GM18520 (cell line): ENCODE data around the gene MGMT.

Experiments
- ATAC-seq: cut with Tn5 transposase; IDR thresholded peaks from one replicate; pipeline ENCODE4 v1.9.1; 2021; ENCODE audit not compliant: unreplicated experiment

Gene MGMT

DNA sequence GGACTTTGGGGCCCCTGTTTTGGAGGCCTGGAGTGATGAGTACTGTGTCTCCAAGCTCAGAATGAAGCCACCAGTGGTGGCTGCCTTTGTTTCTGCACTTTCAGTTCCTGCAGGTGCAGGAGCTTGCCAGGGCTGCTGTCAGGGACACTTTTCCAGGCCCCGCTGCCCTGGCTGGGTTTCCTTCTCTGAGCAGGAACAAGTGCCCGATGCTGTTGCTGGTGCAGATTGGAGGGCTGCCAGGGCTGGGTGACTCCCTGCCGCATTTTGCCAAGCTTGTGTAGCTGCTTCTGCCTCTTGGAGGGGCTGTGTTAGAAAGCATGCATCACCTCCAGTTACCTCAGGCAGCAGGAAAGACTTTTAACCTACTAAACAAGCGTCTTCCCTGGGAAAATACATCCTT is 211.1 kb downstream of the MGMT start:
- ATAC-seq, result no peak

DNA sequence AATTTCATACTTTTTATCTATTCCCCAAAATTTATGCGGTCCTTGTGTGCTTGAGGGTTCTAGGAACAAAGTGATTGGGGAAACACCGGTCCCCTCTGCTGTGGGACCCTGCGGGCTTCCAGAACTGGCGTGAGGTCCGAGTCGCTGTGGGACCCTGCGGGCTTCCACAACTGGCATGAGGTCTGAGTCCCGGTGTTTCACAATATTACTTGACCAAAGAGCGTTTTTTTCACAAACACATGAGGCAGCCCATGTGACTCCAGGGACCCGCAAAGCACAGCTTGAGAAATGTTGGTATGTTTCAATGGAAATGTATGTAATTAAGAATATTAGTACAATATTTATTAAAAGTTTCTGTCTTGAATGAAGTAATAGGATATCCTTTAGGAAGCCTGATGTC is 212.2 kb downstream of the MGMT start:
- no peak for ATAC-seq

- ATAC-seq, result no peak
Measured at GRCh38 chr10:129680661-129681344, 213.8 kb downstream of the MGMT start.

GRCh38 chr10:129681856-129682255 is 214.8 kb downstream of the MGMT start:
- ATAC-seq, result no peak

- ATAC-seq, result no peak
Measured at GRCh38 chr10:129683519-129683918, 216.5 kb downstream of the MGMT start.

DNA sequence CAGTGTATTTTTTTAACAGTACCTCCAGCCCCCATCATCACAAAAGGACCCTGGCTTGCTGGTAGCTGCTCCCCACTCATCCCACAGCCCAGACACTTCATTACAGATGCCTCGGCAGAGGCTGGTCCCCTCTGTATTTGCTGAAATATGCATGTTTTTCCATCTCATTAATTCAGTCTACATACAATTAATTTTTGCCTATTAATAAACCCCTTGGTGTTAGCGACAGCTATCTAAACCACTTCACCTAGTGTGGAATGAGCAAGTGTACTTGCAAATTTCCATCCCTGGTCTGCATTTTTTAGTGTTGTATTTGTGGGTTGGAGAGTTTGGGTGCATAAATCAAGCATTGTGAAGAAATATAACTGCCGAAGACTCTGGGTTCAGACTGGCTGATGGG is 216.9 kb downstream of the MGMT start:
- ATAC-seq, result no peak

GRCh38 chr10:129685271-129685670 is 218.2 kb downstream of the MGMT start:
- ATAC-seq, result no peak

- no peak for ATAC-seq
Measured at GRCh38 chr10:129689671-129690071, 222.6 kb downstream of the MGMT start.

GRCh38 chr10:129690248-129691070 is 223.4 kb downstream of the MGMT start:
- ATAC-seq, result no peak

DNA sequence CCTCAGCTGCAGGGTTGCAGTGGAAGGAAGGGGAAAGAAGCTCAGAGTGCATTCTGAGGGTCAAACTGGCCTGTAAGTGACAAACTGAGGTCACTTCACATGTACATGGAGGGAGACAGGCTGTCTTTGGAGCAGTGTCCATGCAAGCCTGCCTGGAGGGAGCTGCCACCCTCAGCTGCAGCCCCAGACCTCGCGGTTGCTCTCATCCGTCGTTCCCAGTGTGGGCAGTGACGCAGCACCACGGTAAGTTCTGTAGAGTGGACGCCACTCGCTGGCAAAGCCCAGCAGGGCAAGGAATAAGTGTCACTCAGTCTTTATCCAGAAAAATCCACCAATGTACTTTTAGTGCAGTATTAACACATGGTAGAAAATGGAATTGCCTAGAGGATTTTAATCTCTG is 225.7 kb downstream of the MGMT start:
- ATAC-seq, result no peak

GRCh38 chr10:129693382-129693781 is 226.3 kb downstream of the MGMT start:
- ATAC-seq, result no peak

DNA sequence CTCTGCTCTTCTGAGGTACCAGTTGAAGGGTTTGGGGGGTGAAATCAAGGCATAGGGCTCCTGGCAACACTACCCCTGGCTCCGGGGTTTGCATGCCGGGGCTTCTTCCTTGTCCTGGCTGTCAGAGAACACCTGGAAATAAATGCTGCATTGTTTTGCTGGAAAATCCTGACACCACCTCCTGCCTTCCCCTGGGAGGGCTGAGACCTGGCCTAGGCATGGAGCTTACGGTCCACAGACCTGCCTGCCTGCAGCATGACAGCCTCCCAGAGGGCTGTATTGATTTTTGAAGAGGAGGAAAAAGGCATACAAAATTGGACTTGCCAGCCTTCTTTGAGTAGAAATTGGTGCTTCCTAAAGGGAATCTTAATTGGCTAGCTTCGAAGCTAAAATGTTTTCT is 227.1 kb downstream of the MGMT start:
- ATAC-seq, result no peak

- ATAC-seq, result no peak
Measured at GRCh38 chr10:129694691-129695243, 227.7 kb downstream of the MGMT start.

GRCh38 chr10:129695671-129696070 is 228.6 kb downstream of the MGMT start:
- no peak for ATAC-seq

- no peak for ATAC-seq
Measured at GRCh38 chr10:129696636-129697035, 229.6 kb downstream of the MGMT start.

DNA sequence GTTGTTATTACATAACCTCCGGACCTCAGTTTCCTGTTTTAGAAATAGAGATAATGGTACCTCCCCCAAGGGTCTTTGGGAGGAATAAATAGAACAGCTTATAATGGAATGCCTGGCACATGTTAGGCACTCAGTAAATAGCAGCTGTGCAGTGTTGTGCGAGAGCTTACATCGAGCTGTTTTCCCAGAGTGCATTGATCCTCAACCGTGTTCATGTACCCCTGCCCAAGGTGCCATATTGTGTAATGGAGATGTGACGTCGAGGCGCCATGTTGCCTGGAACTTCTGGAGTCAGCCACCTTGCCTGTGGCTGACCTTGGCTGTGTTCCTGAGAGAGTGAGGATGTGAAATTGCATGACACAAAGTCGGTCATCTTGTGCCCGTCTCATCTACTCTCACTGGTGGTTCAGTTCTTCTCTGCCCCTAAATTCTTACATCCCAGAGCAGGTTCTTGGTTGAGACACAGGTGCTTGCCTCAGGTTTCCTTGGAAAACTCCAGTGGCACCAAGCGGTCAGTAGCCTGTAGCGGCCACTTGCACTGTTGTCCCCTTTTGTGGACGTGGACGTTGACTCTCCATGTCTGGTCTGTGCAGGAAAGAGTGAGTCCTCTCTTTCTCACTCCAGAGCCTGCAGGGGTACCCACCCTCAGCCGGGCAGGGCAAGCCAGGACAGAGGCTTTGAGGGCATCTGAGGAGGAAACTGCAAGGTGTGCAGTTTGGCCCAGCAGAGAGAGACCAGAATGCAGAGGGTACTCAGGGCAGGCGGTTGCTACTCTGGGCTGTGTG is 230.6 kb downstream of the MGMT start:
- ATAC-seq, result no peak

- no peak for ATAC-seq
Measured at GRCh38 chr10:129699722-129700340, 232.8 kb downstream of the MGMT start.

GRCh38 chr10:129702605-129703004 is 235.6 kb downstream of the MGMT start:
- ATAC-seq, result no peak

GRCh38 chr10:129703287-129704137 is 236.5 kb downstream of the MGMT start:
- ATAC-seq, result no peak

DNA sequence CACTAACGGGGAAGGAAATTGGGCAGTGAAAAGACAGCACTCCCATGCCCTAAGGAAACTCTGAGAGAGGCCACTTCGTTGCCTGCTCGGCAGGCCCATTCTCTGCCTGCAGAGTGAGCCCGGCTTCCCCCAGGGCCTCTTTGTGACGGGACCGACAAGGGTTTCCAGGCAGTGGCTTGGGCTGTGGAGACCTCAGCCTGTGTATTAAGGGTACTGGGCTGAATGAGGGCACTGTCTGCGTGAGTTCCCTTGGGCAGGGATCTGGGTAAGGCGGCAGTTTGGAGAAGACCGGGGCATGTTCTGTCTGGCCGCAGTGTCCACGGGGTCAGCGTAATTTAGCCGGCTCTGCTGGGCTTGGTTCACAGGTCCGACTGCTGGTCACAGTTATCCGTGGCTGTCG is 237.2 kb downstream of the MGMT start:
- ATAC-seq, result no peak
